Measurements from ENCODE around the gene SNX7. TPM values are rescaled to one million over a fixed set of nuclear protein-coding genes. Genes with fewer than 3 reads are reported as not detected.

The SNX7 gene
- polyA plus RNA-seq (2012; ENCODE audit: insufficient read depth, insufficient read length) = 2.1 TPM

DNA sequence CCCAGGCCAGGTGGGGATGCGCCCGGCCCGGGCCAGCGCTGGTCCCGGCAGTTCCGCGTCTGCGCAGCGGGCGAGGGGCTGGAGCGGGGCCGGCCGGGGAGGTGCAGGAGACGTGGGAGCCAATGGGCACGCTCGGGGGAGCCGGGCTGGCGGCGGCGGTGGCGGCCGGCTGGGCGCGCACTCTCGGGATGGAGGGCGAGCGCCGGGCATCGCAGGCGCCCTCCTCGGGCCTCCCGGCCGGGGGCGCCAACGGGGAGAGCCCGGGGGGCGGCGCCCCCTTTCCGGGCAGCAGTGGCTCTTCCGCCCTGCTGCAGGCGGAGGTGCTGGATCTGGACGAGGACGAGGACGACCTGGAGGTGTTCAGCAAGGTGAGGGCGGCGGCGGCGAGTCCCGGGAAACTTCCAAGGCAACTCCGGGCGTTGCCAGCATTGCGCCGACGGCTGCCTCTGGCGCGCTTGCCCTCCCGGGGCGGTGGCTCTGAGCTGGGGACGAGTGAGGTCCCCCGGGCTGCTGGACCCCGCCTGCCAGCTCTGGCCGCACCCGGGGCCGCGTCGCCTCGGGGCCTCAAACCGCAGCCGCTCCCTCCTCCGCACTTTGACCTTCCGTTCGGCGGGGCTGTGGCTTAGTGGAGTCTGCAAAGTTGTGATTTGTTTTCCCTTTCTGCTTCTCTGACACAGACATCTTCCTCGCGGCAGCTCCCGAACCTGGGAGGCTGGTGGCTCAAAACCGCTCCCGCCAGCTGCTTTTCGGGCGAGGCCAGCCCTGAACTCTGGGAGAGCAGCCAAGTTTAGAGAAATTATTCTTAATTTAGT lies at the start of gene SNX7:
Gene SNX7 (plus strand): TSS at position 178 of the 812 bp plus-strand sequence. CDS start 11 bp downstream, at position 189.
- no peak for DNase-seq (ENCODE audit: low read depth, low spot score)
- H3K4me3 ChIP-seq (ENCODE audit: low read length) = no peak within 1 kb of the TSS

- H3K4me3 ChIP-seq (ENCODE audit: low read length) = no peak overlapping the region
- peak; percentile 52 for DNase-seq (ENCODE audit: low read depth, low spot score)
These were observed 24.2 kb upstream of the SNX7 start for GRCh38 chr1:98637316-98637715.

GRCh38 chr1:98638185-98638584 lies 23.3 kb upstream of the SNX7 start:
- no peak overlapping the region for H3K4me3 ChIP-seq (ENCODE audit: low read length)
- DNase-seq (ENCODE audit: low read depth, low spot score) = no peak

DNA sequence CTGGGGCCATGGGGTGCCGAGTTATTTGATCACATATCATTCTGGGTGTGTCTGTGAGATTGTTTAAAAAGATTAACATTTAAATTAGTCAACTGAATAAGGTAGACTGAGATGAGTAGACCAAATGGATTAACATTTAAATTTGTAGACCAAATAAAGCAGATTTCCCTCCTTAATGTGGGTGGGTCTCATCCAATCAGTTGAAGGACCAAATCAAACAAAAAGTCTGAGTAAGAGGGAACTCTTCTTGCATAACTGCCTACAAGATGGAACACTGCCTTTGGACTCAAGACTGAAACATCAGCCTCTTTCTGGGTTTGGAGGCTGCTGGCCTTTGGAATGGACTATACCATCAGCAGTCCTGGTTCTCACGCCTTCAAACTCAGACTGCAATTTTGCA lies 17.0 kb upstream of the SNX7 start:
- DNase-seq (ENCODE audit: low read depth, low spot score) = no peak
- H3K4me3 ChIP-seq (ENCODE audit: low read length) = no peak overlapping the region

- no peak overlapping the region for H3K4me3 ChIP-seq (ENCODE audit: low read length)
- DNase-seq (ENCODE audit: low read depth, low spot score) = no peak
These were observed 10.3 kb upstream of the SNX7 start for GRCh38 chr1:98651116-98651632.

DNA sequence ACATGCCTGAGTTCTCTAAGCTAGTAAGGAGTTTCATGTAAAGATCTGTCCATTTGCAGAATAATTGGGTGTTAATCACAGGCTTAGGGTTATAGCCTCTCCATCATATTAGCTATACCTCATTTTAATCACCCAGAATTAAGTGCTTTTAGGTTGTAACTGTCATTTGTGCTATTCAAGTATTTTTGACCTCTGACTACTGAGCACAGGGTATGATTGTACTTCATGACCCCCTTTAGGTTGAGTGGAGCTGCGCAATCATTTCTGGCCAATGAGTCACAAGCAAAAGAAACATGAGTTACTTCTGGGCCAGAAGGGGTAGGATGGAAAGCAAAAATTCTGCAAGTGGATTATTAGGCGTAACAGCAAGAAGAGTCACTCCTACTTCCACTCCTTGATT lies 8.4 kb upstream of the SNX7 start:
- DNase-seq (ENCODE audit: low read depth, low spot score) = no peak
- no peak overlapping the region for H3K4me3 ChIP-seq (ENCODE audit: low read length)

DNA sequence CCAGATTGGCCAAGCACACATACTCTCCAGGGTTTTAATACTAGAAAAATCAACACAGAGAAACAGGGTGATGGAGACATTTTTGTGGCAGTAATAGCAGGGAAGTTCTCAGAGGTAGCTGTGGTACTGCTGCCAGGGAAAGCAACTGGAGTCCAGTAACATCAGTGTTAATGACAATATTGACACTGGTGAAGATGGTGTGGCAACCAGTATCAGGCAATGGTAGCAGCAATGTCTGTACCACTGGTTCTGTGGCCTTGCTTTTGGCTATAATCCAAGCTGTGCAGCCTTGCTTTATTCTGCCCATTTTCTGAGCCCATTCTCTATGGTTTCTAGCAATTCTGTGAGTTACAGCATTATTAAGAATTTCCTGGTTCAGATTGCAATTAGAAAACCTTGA lies 1.6 kb upstream of the SNX7 start:
- no peak for DNase-seq (ENCODE audit: low read depth, low spot score)
- H3K4me3 ChIP-seq (ENCODE audit: low read length) = no peak overlapping the region

DNA sequence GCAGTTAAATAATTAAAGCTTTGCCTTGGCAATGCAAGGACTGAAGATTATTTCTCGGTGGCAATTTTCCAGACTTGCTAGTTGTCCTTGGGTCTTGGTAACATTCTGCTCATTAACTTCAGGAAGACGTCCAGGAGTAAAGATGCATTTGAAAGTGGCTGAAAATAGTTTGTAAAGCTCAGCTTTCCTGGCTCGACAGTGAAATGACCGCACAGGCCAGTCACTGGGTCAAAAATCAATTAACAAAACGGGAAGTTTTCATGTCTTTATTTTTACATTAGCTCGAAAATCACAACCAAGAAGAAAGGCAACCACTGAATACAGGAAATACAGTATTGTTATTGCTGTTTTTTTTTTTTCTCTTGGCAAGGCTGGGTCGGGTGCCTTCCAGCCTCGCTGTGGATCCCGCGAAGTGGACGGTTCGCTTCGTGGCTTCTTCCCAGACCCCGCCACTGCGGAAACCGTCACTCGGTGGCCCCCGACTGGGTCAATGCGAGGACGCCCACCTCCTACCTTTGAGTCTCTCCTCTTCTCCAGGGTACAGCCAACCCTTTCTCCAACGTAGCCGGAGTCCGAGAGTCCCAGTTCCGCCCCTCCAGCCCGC lies 479 bp upstream of the SNX7 start:
- H3K4me3 ChIP-seq (ENCODE audit: low read length) = no peak overlapping the region
- no peak for DNase-seq (ENCODE audit: low read depth, low spot score)

DNA sequence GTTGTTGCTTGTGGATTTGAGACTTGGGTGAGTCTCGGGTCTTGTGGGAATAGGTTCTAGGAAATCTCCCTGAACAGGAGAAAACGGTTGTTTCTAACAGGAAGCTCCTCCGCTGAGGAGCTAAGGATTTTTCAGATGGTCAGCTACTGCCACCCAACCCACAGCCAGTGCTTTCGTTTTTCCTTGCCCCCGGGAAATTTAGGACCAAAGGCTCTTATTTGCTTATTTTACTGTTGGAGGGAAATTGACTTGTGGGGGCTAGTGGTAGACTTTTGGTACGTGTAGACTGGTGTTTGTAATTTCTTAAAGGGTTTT lies 792 bp downstream of the SNX7 start:
- no peak for DNase-seq (ENCODE audit: low read depth, low spot score)
- H3K4me3 ChIP-seq (ENCODE audit: low read length) = no peak overlapping the region

- no peak for DNase-seq (ENCODE audit: low read depth, low spot score)
- no peak overlapping the region for H3K4me3 ChIP-seq (ENCODE audit: low read length)
These were observed 7.2 kb downstream of the SNX7 start for GRCh38 chr1:98668733-98669132.

- DNase-seq (ENCODE audit: low read depth, low spot score) = no peak
- H3K4me3 ChIP-seq (ENCODE audit: low read length) = no peak overlapping the region
These were observed 8.1 kb downstream of the SNX7 start for GRCh38 chr1:98669355-98670296.

DNA sequence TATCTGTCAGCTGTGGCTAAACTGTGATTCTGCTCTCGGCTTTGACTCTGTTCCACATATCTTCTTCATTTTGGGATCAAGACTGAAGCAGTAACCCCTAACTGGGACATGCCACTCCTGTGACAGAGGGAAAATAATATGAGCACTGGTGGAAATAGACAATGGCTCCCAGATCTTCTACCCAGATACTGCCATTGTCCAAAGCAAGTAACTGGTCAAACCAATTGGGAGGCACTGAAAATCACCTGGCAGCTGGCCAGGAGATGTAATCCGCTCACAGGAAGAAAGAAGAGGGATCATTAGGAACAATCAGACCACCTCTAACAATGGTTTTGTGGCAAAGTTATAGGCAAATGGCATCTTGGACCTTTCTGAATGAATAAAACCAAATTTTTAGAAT lies 10.7 kb downstream of the SNX7 start:
- H3K4me3 ChIP-seq (ENCODE audit: low read length) = no peak overlapping the region
- DNase-seq (ENCODE audit: low read depth, low spot score) = no peak

- no peak overlapping the region for H3K4me3 ChIP-seq (ENCODE audit: low read length)
- DNase-seq (ENCODE audit: low read depth, low spot score) = no peak
These were observed 12.7 kb downstream of the SNX7 start for GRCh38 chr1:98674075-98674781.

- no peak for DNase-seq (ENCODE audit: low read depth, low spot score)
- no peak overlapping the region for H3K4me3 ChIP-seq (ENCODE audit: low read length)
These were observed 13.8 kb downstream of the SNX7 start for GRCh38 chr1:98675282-98675681.

DNA sequence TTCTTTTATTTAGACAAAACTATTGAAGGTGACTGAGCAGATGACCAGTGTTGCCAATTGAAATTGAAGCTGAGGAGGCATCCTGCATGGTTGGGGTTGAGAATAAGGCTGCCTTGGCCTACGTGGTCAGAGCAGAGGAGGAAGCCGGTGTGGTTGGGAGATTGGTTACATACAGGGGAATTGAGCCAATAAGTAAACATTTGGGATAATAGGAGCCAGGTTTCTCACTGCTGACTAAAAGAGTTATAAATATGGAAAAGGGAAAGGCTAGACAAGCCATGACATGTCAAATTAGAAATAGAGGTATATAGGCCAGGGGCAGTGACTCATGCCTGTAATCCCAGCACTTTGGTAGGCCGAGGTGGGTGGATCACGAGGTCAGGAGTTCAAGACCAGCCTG lies 15.8 kb downstream of the SNX7 start:
- DNase-seq (ENCODE audit: low read depth, low spot score) = no peak
- no peak overlapping the region for H3K4me3 ChIP-seq (ENCODE audit: low read length)

- no peak for DNase-seq (ENCODE audit: low read depth, low spot score)
- H3K4me3 ChIP-seq (ENCODE audit: low read length) = no peak overlapping the region
These were observed 20.3 kb downstream of the SNX7 start for GRCh38 chr1:98681812-98682211.

- DNase-seq (ENCODE audit: low read depth, low spot score) = no peak
- no peak overlapping the region for H3K4me3 ChIP-seq (ENCODE audit: low read length)
These were observed 26.7 kb downstream of the SNX7 start for GRCh38 chr1:98688110-98688739.

DNA sequence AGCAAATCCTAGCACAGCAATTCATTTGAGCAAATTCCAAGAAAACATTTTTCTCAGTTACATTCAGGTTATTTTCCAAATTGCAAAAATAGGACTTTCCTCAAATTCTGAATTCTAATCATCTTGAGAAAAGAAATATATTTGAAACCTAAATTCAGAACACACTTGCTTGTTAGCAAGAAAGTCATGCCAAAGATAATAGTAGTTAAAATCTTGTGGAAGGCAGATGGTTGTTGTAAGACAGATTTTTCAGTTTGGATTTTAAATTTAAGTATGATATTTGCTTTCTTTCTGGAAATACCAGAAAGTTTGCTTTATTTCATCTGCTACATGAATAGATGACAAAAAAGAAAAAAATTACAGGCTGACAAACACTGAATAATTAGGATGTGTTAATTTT lies 29.1 kb downstream of the SNX7 start:
- DNase-seq (ENCODE audit: low read depth, low spot score) = no peak
- no peak overlapping the region for H3K4me3 ChIP-seq (ENCODE audit: low read length)

GRCh38 chr1:98692482-98692881 lies 31.0 kb downstream of the SNX7 start:
- no peak overlapping the region for H3K4me3 ChIP-seq (ENCODE audit: low read length)
- DNase-seq (ENCODE audit: low read depth, low spot score) = no peak
